Activated CD4-positive, CD25-positive, alpha-beta regulatory T cell (primary cell): Measurements from ENCODE around the gene ZNF678.
"Not testable (repeated sequence)": the region's sequence is repeated elsewhere in the genome, so short reads cannot be mapped to it uniquely, and the experiment has no call there.

Experiments used
- DNase-seq, 4 experiments: peaks; one replicate each; lab custom pipeline; 2025; lab: John Stamatoyannopoulos, UW

Gene ZNF678

GRCh38 chr1:227551881-227552280, 11.5 kb upstream of the ZNF678 start:
- DNase-seq: not testable (repeated sequence)

GRCh38 chr1:227556288-227556687, 7.1 kb upstream of the ZNF678 start:
- no peak for DNase-seq

GRCh38 chr1:227557962-227558725, 5.2 kb upstream of the ZNF678 start:
- DNase-seq: no peak

- no peak for DNase-seq
Measured at GRCh38 chr1:227558732-227559262, 4.6 kb upstream of the ZNF678 start.

GRCh38 chr1:227559499-227559898, 3.9 kb upstream of the ZNF678 start:
- no peak for DNase-seq

GRCh38 chr1:227559926-227560325, 3.4 kb upstream of the ZNF678 start:
- no peak for DNase-seq

- no peak for DNase-seq
Measured at GRCh38 chr1:227560393-227561173, 2.8 kb upstream of the ZNF678 start.

GRCh38 chr1:227561241-227561907, 2.0 kb upstream of the ZNF678 start:
- no peak for DNase-seq

GRCh38 chr1:227562037-227562436, 1.3 kb upstream of the ZNF678 start:
- DNase-seq: no peak

GRCh38 chr1:227562933-227563323, 428 bp upstream of the ZNF678 start:
- DNase-seq: no peak

- no peak for DNase-seq
Measured at GRCh38 chr1:227567256-227567655, 3.9 kb downstream of the ZNF678 start.

- no peak for DNase-seq
Measured at GRCh38 chr1:227568593-227568992, 5.2 kb downstream of the ZNF678 start.

GRCh38 chr1:227572752-227573151, 9.4 kb downstream of the ZNF678 start:
- no peak for DNase-seq

- no peak for DNase-seq
Measured at GRCh38 chr1:227574926-227575325, 11.6 kb downstream of the ZNF678 start.

GRCh38 chr1:227576189-227576588, 12.8 kb downstream of the ZNF678 start:
- DNase-seq: no peak

GRCh38 chr1:227577500-227577899, 14.1 kb downstream of the ZNF678 start:
- DNase-seq: no peak

GRCh38 chr1:227583354-227583753, 20.0 kb downstream of the ZNF678 start:
- no peak for DNase-seq

- no peak for DNase-seq
Measured at GRCh38 chr1:227586733-227587132, 23.4 kb downstream of the ZNF678 start.

GRCh38 chr1:227587968-227588367, 24.6 kb downstream of the ZNF678 start:
- no peak for DNase-seq

- DNase-seq: not testable (repeated sequence)
Measured at GRCh38 chr1:227588769-227589168, 25.4 kb downstream of the ZNF678 start.

- DNase-seq: not testable (repeated sequence)
Measured at GRCh38 chr1:227589777-227590176, 26.4 kb downstream of the ZNF678 start.

- DNase-seq: not testable (repeated sequence)
Measured at GRCh38 chr1:227596222-227596621, 32.9 kb downstream of the ZNF678 start.

- no peak for DNase-seq
Measured at GRCh38 chr1:227603327-227603726, 40.0 kb downstream of the ZNF678 start.
